ENCODE data around the gene FHOD3. TPM values are rescaled to one million over a fixed set of nuclear protein-coding genes. Genes with fewer than 3 reads are reported as not detected.

FHOD3 gene
- total and polyA plus RNA-seq, 7 donors: 5.4 to 98.2 (median 20.2) TPM

- TF ChIP-seq, protein P1, sequence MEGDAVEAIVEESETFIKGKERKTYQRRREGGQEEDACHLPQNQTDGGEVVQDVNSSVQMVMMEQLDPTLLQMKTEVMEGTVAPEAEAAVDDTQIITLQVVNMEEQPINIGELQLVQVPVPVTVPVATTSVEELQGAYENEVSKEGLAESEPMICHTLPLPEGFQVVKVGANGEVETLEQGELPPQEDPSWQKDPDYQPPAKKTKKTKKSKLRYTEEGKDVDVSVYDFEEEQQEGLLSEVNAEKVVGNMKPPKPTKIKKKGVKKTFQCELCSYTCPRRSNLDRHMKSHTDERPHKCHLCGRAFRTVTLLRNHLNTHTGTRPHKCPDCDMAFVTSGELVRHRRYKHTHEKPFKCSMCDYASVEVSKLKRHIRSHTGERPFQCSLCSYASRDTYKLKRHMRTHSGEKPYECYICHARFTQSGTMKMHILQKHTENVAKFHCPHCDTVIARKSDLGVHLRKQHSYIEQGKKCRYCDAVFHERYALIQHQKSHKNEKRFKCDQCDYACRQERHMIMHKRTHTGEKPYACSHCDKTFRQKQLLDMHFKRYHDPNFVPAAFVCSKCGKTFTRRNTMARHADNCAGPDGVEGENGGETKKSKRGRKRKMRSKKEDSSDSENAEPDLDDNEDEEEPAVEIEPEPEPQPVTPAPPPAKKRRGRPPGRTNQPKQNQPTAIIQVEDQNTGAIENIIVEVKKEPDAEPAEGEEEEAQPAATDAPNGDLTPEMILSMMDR (IDR thresholded peaks at IDR 0.05): no peak
- Histone ChIP-seq H3K4me3 (no peak overlapping the region), H3K36me3 (ENCODE audit: insufficient read depth in 1 of 2, low read depth in 1 of 2) (no peaks in the 10 kb centered on the region), H3K27ac (no peak overlapping the region), H3K4me1 (no peaks in the 10 kb centered on the region), H3K27me3 (ENCODE audit: insufficient read depth in 3 of 3, low read length in 2 of 3) (no peaks in the 10 kb centered on the region), H3K9me3 (no peaks in the 10 kb centered on the region)
- 95 to 96% (median 95%) methylated on average over 4 of the region's 4 CpGs for WGBS, 3 donors
- intact Hi-C loops (cut with DNase I): no loop called here
- ATAC-seq (no peak), DNase-seq (no peak)
Measured at GRCh38 chr18:36638224-36638623, 340.7 kb downstream of the FHOD3 start.

DNA sequence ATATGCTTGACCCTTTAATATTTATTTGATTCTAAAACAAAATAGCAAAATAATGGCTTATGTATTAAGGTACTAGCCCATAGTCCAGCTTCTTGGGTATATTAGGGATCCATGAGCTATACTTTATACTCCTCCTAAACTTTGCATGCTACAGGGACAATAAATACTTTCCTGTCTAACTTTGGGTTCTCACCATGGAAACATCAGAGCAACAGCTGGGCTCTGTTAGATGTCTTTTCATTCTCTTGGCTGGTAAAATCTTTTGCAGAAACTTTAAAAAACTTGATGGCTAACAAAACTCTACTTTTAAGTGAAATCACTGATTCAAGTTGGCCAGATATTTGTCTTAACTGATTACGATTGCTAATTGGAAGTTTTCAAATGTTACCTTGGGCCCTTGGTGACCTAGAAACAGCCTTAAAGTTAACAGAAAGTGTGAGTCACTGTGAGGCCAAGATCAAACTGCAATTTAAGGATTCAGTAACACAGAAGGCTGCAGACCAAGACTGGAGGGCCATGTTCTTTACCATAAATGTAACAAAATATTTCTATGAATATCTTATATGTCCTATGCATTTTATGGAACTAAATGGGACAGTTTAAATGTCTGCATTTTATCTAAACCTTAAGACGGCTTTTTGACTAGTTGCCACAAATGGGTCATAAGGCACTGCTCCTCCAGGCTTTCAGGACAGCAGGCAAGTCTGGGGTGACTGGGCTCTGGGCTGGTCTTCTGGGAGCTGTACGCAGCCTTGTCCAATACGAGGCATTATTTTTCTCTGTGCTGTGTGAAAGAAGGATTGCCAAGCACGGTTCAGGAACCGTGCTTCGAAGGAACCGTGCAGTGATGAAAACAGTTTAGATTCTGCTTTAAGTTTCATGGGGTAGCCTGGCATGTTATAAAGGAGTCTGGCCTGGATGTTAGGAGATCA, 342.8 kb downstream of the FHOD3 start:
- Histone ChIP-seq H3K27me3 (ENCODE audit: insufficient read depth in 3 of 3, low read length in 2 of 3) (no peaks in the 10 kb centered on the region), H3K36me3 (ENCODE audit: insufficient read depth in 1 of 2, low read depth in 1 of 2) (no peaks in the 10 kb centered on the region), H3K4me3 (no peak overlapping the region), H3K27ac (no peak overlapping the region), H3K9me3 (no peaks in the 10 kb centered on the region), H3K4me1 (no peaks in the 10 kb centered on the region)
- TF ChIP-seq, protein P1 (IDR thresholded peaks at IDR 0.05): no peak
- 73 to 82% (median 74%) methylated on average over 8 of the region's 8 CpGs for WGBS, 3 donors
- intact Hi-C loops (cut with DNase I): no loop called here
- ATAC-seq (no peak), DNase-seq (no peak)

DNA sequence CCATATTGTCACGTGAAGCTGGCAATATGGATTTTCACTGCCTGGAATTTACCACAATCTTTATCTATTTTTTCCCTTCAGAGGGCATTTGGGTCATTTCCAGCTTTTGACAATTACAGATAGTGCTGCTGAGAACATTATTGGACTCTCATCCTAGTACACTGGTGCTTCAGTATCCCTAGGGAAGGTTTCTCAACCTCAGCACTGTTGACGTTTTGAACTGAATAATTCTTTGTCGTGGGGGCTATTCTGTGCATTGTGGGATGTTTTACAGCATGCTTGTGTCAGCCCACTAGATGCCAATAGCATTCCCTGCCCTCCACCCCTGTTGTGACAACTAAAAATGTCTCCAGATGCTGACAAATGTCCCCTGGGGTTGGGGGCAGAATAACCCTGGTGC, 345.5 kb downstream of the FHOD3 start:
- Histone ChIP-seq H3K27ac (no peak overlapping the region), H3K9me3 (no peaks in the 10 kb centered on the region), H3K4me3 (no peak overlapping the region), H3K27me3 (ENCODE audit: insufficient read depth in 3 of 3, low read length in 2 of 3) (no peaks in the 10 kb centered on the region), H3K4me1 (no peaks in the 10 kb centered on the region), H3K36me3 (ENCODE audit: insufficient read depth in 1 of 2, low read depth in 1 of 2) (no peaks in the 10 kb centered on the region)
- intact Hi-C loops (cut with DNase I): no loop called here
- no peak for DNase-seq
- ATAC-seq: no peak
- TF ChIP-seq, protein P1 (IDR thresholded peaks at IDR 0.05): no peak
- 47 to 60% (median 56%) methylated on average over 3 of the region's 3 CpGs for WGBS, 3 donors

GRCh38 chr18:36648803-36649202, 351.3 kb downstream of the FHOD3 start:
- intact Hi-C loops (cut with DNase I): no loop called here
- TF ChIP-seq, protein P1 (IDR thresholded peaks at IDR 0.05): no peak
- Histone ChIP-seq H3K36me3 (ENCODE audit: insufficient read depth in 1 of 2, low read depth in 1 of 2) (no peaks in the 10 kb centered on the region), H3K27me3 (ENCODE audit: insufficient read depth in 3 of 3, low read length in 2 of 3) (no peaks in the 10 kb centered on the region), H3K4me3 (no peak overlapping the region), H3K27ac (no peak overlapping the region), H3K9me3 (no peaks in the 10 kb centered on the region), H3K4me1 (no peaks in the 10 kb centered on the region)
- ATAC-seq (no peak), DNase-seq (no peak)
- 67 to 85% (median 67%) methylated on average over 3 of the region's 3 CpGs for WGBS, 3 donors
